Natural killer cell (primary cell): Measurements from ENCODE around the gene SHROOM3. TPM values are rescaled to one million over a fixed set of nuclear protein-coding genes. Genes with fewer than 3 reads are reported as not detected.

Experiments
- ATAC-seq, 3 donors: fragments of 150-1000 bp in 2 of 3; fragments of 200-7000 bp in 1 of 3; cut with Tn5 transposase; 1 replicate in 1 of 3; 2 replicates in 2 of 3; pipeline ENCODE4 v1.10.0; 2021; ENCODE audit warnings: mild to moderate bottlenecking in 2 of 3, moderate library complexity in 2 of 3
- DNase-seq, 2 donors: peaks; one replicate each; pipeline versions ENCODE4 v3.0.0 to v3.0.0-alpha.2; 2013 to 2021; ENCODE audit warnings: mixed read lengths in 1 of 2
- H3K27ac ChIP-seq: one replicate; pipeline ENCODE4 v1.5.1; 2013; ENCODE audit warnings: mild to moderate bottlenecking, low read length
- H3K27me3 ChIP-seq: one replicate; pipeline ENCODE4 v1.6.1; 2013; ENCODE audit warnings: low read length; ENCODE audit not compliant: control insufficient read depth, insufficient read depth
- H3K36me3 ChIP-seq: one replicate; pipeline ENCODE4 v1.6.1; 2013; ENCODE audit warnings: low read length; ENCODE audit not compliant: control insufficient read depth, insufficient read depth
- H3K4me1 ChIP-seq: one replicate; pipeline ENCODE4 v1.6.1; 2013; ENCODE audit warnings: low read length; ENCODE audit not compliant: control insufficient read depth, insufficient read depth
- H3K4me3 ChIP-seq: one replicate; pipeline ENCODE4 v1.5.1; 2013; ENCODE audit warnings: low read length
- H3K9me3 ChIP-seq: one replicate; pipeline ENCODE4 v1.6.1; 2013; ENCODE audit warnings: low read length; ENCODE audit not compliant: control insufficient read depth, insufficient read depth
- H3K27ac Mint-ChIP-seq, 2 donors: one replicate each; pipeline ENCODE4 v1.8.0; 2022; ENCODE audit warnings: mild to moderate bottlenecking in 2 of 2, mixed read lengths in 2 of 2, moderate library complexity in 1 of 2
- H3K27me3 Mint-ChIP-seq, 2 donors: one replicate each; pipeline ENCODE4 v1.8.0; 2022; ENCODE audit warnings: low read depth in 2 of 2, mixed read lengths in 2 of 2
- H3K36me3 Mint-ChIP-seq: one replicate; pipeline ENCODE4 v1.8.0; 2022; ENCODE audit warnings: mixed read lengths
- H3K4me1 Mint-ChIP-seq, 2 donors: one replicate each; pipeline ENCODE4 v1.8.0; 2022; ENCODE audit warnings: mixed read lengths in 2 of 2
- H3K4me3 Mint-ChIP-seq: one replicate; pipeline ENCODE4 v1.8.0; 2022; ENCODE audit warnings: mild to moderate bottlenecking, moderate library complexity, mixed read lengths
- H3K9me3 Mint-ChIP-seq, 2 donors: one replicate each; pipeline ENCODE4 v1.8.0; 2022; ENCODE audit warnings: mixed read lengths in 2 of 2
- WGBS: methylation state at CpG from one replicate; pipeline ENCODE4 v1.1.7; 2013; ENCODE audit warnings: missing lambda C conversion rate; ENCODE audit not compliant: insufficient coverage; 5-methylcytosine and 5-hydroxymethylcytosine counted together
- intact Hi-C: fragments of 100-400 bp; cut with micrococcal nuclease; formaldehyde crosslinking; loops from one replicate; pipeline ENCODE4 v1.14.2; 2022
- total RNA-seq, 4 donors: library from RNA; stranded (reverse); fragments of 120-200 nt in 1 of 4; gene quantifications; one replicate each; pipeline versions ENCODE4 v1.2.3 to v1.2.4, GENCODE V29; 2013 to 2022
- TF ChIP-seq, protein P1 (sequence below): fragments of 200-600 bp; IDR thresholded peaks from one replicate; pipeline ENCODE4 v1.8.0; 2022; ENCODE audit warnings: antibody characterized with exemption

Gene SHROOM3
- total RNA-seq, 3 donors from 2014 or later (not counting 1 experiment from before 2014, with no cell fraction given), result 0.63 TPM; not detected in 2

DNA sequence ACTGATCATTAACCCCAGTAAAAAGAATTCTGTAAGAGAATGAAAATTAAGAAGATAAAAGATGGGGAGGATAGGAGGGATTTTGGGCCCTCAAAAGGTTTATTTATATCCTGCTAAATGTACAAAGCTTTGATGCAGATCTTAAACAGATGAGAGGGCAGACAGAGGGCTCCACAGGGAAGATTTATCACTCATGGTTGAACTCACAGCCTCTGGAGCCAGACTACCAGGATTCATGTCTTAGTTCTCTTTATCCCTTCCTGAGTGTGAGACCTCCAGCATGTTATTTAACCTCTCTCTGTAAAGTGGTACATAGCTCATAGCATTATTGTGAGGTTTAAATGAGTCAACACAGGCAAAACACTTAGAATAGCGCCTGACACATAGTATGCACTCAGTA lies 388.5 kb downstream of the SHROOM3 start:
- no CpG with 5 or more reads among the region's 1 CpG for WGBS
- Mint-ChIP-seq H3K36me3 (peaks cover 17% of the 10 kb centered on the region), H3K4me3 (no peak overlapping the region), H3K27ac (no peak overlapping the region), H3K9me3 (peaks cover 2% of the 10 kb centered on the region in 2 donors), H3K27me3 (peaks cover 16 to 34% of the 10 kb centered on the region in 2 donors), H3K4me1 (no peaks in the 10 kb centered on the region)
- intact Hi-C loops, result no loop called here
- Histone ChIP-seq H3K27ac (no peak overlapping the region), H3K36me3 (no peaks in the 10 kb centered on the region), H3K27me3 (peaks cover 2% of the 10 kb centered on the region), H3K4me3 (no peak overlapping the region), H3K4me1 (no peaks in the 10 kb centered on the region), H3K9me3 (no peaks in the 10 kb centered on the region)
- TF ChIP-seq, protein P1, sequence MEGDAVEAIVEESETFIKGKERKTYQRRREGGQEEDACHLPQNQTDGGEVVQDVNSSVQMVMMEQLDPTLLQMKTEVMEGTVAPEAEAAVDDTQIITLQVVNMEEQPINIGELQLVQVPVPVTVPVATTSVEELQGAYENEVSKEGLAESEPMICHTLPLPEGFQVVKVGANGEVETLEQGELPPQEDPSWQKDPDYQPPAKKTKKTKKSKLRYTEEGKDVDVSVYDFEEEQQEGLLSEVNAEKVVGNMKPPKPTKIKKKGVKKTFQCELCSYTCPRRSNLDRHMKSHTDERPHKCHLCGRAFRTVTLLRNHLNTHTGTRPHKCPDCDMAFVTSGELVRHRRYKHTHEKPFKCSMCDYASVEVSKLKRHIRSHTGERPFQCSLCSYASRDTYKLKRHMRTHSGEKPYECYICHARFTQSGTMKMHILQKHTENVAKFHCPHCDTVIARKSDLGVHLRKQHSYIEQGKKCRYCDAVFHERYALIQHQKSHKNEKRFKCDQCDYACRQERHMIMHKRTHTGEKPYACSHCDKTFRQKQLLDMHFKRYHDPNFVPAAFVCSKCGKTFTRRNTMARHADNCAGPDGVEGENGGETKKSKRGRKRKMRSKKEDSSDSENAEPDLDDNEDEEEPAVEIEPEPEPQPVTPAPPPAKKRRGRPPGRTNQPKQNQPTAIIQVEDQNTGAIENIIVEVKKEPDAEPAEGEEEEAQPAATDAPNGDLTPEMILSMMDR, result no peak
- DNase-seq (no peak), ATAC-seq (no peak)

GRCh38 chr4:76830612-76830963 lies 395.6 kb downstream of the SHROOM3 start:
- Mint-ChIP-seq H3K4me3 (no peak overlapping the region), H3K36me3 (no peaks in the 10 kb centered on the region), H3K4me1 (no peaks in the 10 kb centered on the region), H3K9me3 (no peaks in the 10 kb centered on the region), H3K27ac (no peak overlapping the region), H3K27me3 (peaks cover 3 to 7% of the 10 kb centered on the region in 2 donors)
- TF ChIP-seq, protein P1, result no peak
- Histone ChIP-seq H3K27me3 (no peaks in the 10 kb centered on the region), H3K4me1 (no peaks in the 10 kb centered on the region), H3K9me3 (no peaks in the 10 kb centered on the region), H3K4me3 (no peak overlapping the region), H3K36me3 (no peaks in the 10 kb centered on the region), H3K27ac (no peak overlapping the region)
- WGBS, result 100% methylated on average over 4 of the region's 4 CpGs
- no peak for ATAC-seq
- DNase-seq, result no peak
- intact Hi-C loops, result no loop called here

DNA sequence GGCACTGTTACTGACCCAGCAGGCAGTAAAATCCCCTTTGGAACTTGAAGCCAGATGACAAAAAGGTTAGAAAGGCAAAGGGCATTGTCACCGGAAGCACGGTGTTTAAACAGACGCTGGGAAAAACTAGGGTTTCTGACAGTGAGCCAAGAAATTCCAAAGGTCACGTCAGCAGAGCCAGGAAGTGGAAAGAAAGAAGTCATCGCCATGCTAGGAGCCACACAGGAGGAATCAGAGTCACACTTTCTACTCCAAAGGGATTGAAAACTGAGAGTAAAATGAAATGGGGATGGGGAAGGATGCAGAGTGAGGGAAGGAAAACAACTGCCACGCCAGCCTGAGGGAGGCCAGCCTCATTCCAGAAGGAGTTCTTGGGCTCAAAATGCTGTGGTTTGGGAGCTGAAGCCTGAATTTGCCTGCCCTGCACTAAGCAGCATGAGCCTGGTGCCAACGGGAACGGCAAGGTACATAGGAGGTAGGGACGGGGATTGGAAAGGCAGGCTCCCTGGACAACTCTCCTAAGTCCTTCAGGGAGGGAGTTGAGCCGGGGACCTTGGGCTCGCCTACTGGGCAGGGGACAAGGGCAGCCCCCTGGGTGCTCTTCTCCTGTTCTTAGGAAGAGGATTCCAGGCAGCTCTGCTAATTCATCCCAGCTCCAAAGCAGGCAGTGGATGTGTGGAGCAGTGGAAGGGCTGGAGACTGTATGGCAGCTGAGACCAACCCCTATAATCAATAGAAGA lies 396.1 kb downstream of the SHROOM3 start:
- DNase-seq (no peak), ATAC-seq (no peak)
- H3K27ac Mint-ChIP-seq, result no peak overlapping the region
- Histone ChIP-seq H3K4me3 (no peak overlapping the region), H3K27me3 (no peaks in the 10 kb centered on the region), H3K4me1 (no peaks in the 10 kb centered on the region), H3K36me3 (no peaks in the 10 kb centered on the region), H3K9me3 (no peaks in the 10 kb centered on the region), H3K27ac (no peak overlapping the region)
- intact Hi-C loops, result no loop called here
- H3K36me3 Mint-ChIP-seq, result no peaks in the 10 kb centered on the region
- peaks cover 3 to 7% of the 10 kb centered on the region in 2 donors for H3K27me3 Mint-ChIP-seq
- no peaks in the 10 kb centered on the region for H3K4me1 Mint-ChIP-seq
- WGBS, result 91% methylated on average over 11 of the region's 11 CpGs
- H3K4me3 Mint-ChIP-seq, result no peak overlapping the region
- TF ChIP-seq, protein P1, result no peak
- H3K9me3 Mint-ChIP-seq, result no peaks in the 10 kb centered on the region
